Adrenal gland (tissue), 5 donors: ENCODE data around the gene C1QBP.

Experiments used
- POLR2A ChIP-seq, 2 donors: fragments of 450-650 bp; IDR thresholded peaks; one replicate each; pipeline ENCODE4 v1.6.1; 2017; ENCODE audit warnings: antibody characterized with exemption in 2 of 2, mild to moderate bottlenecking in 2 of 2, moderate library complexity in 1 of 2
- TF ChIP-seq, protein P1 (sequence below), 6 experiments: fragments of 450-650 bp in 4 of 6; fragments of 200-600 bp in 2 of 6; sonication (generic) in 1 of 6; IDR thresholded peaks; 1 replicate in 5 of 6; 2 replicates in 1 of 6; pipeline versions ENCODE4 v1.5.1 to v1.8.0; 2016 to 2021; ENCODE audit warnings: antibody characterized with exemption in 6 of 6, mild to moderate bottlenecking in 2 of 6, moderate library complexity in 1 of 6
- donor health status: DM: no; HTN: no; CAD: no.

DNA sequence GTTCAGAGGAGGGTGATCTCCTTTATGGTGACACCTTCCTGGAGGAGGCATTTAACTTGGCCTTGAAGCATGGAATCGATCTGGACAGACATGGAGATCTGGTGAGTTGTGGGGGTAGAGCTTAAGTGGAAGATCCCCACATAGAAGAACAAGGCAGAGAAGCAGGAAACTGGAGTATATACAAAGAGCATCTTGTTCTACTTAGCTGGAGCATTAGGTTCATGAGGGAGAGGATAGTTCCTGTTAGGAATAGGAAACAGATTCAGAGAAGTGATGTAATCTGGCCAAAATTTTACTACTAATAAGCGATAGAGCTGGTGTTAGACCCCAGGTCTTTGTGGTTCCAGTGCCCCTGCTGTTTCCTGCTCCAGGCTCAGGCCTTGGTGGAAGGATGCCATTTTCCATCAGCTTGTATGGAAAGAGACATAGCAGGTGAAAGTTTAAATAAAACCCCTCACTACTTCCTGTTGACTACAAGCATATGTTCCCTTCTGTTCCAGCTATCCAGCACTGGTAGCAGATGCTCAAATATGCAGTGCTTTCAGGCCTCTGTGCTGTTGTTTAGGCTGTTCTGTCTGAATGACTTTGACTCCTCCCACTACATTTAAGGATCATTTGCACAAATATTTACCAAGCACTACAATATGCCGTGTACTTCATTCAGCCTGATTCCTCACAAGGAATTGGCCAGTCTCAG lies 9.6 kb downstream of the C1QBP start:
- TF ChIP-seq, protein P1, sequence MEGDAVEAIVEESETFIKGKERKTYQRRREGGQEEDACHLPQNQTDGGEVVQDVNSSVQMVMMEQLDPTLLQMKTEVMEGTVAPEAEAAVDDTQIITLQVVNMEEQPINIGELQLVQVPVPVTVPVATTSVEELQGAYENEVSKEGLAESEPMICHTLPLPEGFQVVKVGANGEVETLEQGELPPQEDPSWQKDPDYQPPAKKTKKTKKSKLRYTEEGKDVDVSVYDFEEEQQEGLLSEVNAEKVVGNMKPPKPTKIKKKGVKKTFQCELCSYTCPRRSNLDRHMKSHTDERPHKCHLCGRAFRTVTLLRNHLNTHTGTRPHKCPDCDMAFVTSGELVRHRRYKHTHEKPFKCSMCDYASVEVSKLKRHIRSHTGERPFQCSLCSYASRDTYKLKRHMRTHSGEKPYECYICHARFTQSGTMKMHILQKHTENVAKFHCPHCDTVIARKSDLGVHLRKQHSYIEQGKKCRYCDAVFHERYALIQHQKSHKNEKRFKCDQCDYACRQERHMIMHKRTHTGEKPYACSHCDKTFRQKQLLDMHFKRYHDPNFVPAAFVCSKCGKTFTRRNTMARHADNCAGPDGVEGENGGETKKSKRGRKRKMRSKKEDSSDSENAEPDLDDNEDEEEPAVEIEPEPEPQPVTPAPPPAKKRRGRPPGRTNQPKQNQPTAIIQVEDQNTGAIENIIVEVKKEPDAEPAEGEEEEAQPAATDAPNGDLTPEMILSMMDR (IDR thresholded peaks at IDR 0.05) = no peak
- no peak for TF ChIP-seq POLR2A (IDR thresholded peaks at IDR 0.05)
